Mucosa of stomach (tissue), 1 donor: Measurements from ENCODE around the gene CCR3.

ENCODE experiments used
- H3K27me3 ChIP-seq: one replicate; pipeline ENCODE4 v1.7.0; 2013; ENCODE audit warnings: mild to moderate bottlenecking, low read length; ENCODE audit not compliant: control insufficient read depth, insufficient read depth
- H3K36me3 ChIP-seq: one replicate; pipeline ENCODE4 v1.7.0; 2013; ENCODE audit warnings: low read length; ENCODE audit not compliant: control insufficient read depth, insufficient read depth
- H3K4me1 ChIP-seq: one replicate; pipeline ENCODE4 v1.7.0; 2013; ENCODE audit warnings: mild to moderate bottlenecking, low read length; ENCODE audit not compliant: control insufficient read depth, insufficient read depth
- H3K4me3 ChIP-seq: one replicate; pipeline ENCODE4 v1.7.0; 2013; ENCODE audit warnings: low read length
- H3K9ac ChIP-seq: one replicate; pipeline ENCODE4 v1.7.0; 2013; ENCODE audit warnings: mild to moderate bottlenecking, low read length, moderate library complexity
- H3K9me3 ChIP-seq: one replicate; pipeline ENCODE4 v1.7.0; 2013; ENCODE audit warnings: mild to moderate bottlenecking, low read length, moderate library complexity; ENCODE audit not compliant: control insufficient read depth
- donor health status: Pancreatic carcinoma.

Gene CCR3

GRCh38 chr3:46261926-46262594, 19.8 kb downstream of the CCR3 start:
- H3K4me3 ChIP-seq, result no peak overlapping the region
- H3K4me1 ChIP-seq, result no peaks in the 10 kb centered on the region
- no peaks in the 10 kb centered on the region for H3K27me3 ChIP-seq
- no peaks in the 10 kb centered on the region for H3K9me3 ChIP-seq
- no peaks in the 10 kb centered on the region for H3K36me3 ChIP-seq
- H3K9ac ChIP-seq, result no peak overlapping the region

- H3K36me3 ChIP-seq, result no peaks in the 10 kb centered on the region
- no peaks in the 10 kb centered on the region for H3K4me1 ChIP-seq
- no peaks in the 10 kb centered on the region for H3K27me3 ChIP-seq
- H3K9me3 ChIP-seq, result no peaks in the 10 kb centered on the region
- H3K9ac ChIP-seq, result no peak overlapping the region
- no peak overlapping the region for H3K4me3 ChIP-seq
These were observed 21.7 kb downstream of the CCR3 start for GRCh38 chr3:46264002-46264401.

GRCh38 chr3:46266598-46266997, 24.3 kb downstream of the CCR3 start:
- Histone ChIP-seq H3K4me1 (no peaks in the 10 kb centered on the region), H3K9ac (no peak overlapping the region), H3K36me3 (no peaks in the 10 kb centered on the region), H3K9me3 (no peaks in the 10 kb centered on the region), H3K4me3 (no peak overlapping the region), H3K27me3 (no peaks in the 10 kb centered on the region)

GRCh38 chr3:46269556-46269955, 27.3 kb downstream of the CCR3 start:
- Histone ChIP-seq H3K4me3 (no peak overlapping the region), H3K4me1 (no peaks in the 10 kb centered on the region), H3K27me3 (no peaks in the 10 kb centered on the region), H3K36me3 (no peaks in the 10 kb centered on the region), H3K9me3 (no peaks in the 10 kb centered on the region), H3K9ac (no peak overlapping the region)

GRCh38 chr3:46270474-46270873, 28.2 kb downstream of the CCR3 start:
- Histone ChIP-seq H3K9me3 (no peaks in the 10 kb centered on the region), H3K4me3 (no peak overlapping the region), H3K4me1 (no peaks in the 10 kb centered on the region), H3K9ac (no peak overlapping the region), H3K36me3 (no peaks in the 10 kb centered on the region), H3K27me3 (no peaks in the 10 kb centered on the region)

GRCh38 chr3:46271209-46271745, 29.0 kb downstream of the CCR3 start:
- no peaks in the 10 kb centered on the region for H3K4me1 ChIP-seq
- H3K4me3 ChIP-seq, result no peak overlapping the region
- no peaks in the 10 kb centered on the region for H3K9me3 ChIP-seq
- H3K36me3 ChIP-seq, result no peaks in the 10 kb centered on the region
- H3K9ac ChIP-seq, result no peak overlapping the region
- H3K27me3 ChIP-seq, result no peaks in the 10 kb centered on the region

- Histone ChIP-seq H3K36me3 (no peaks in the 10 kb centered on the region), H3K27me3 (no peaks in the 10 kb centered on the region), H3K9me3 (no peaks in the 10 kb centered on the region), H3K9ac (no peak overlapping the region), H3K4me1 (no peaks in the 10 kb centered on the region), H3K4me3 (no peak overlapping the region)
These were observed 29.8 kb downstream of the CCR3 start for GRCh38 chr3:46272028-46272451.

GRCh38 chr3:46276497-46277099, 34.3 kb downstream of the CCR3 start:
- Histone ChIP-seq H3K9me3 (no peaks in the 10 kb centered on the region), H3K36me3 (no peaks in the 10 kb centered on the region), H3K4me1 (no peaks in the 10 kb centered on the region), H3K9ac (no peak overlapping the region), H3K27me3 (no peaks in the 10 kb centered on the region), H3K4me3 (no peak overlapping the region)

- Histone ChIP-seq H3K36me3 (no peaks in the 10 kb centered on the region), H3K27me3 (no peaks in the 10 kb centered on the region), H3K4me1 (no peaks in the 10 kb centered on the region), H3K9me3 (no peaks in the 10 kb centered on the region), H3K9ac (no peak overlapping the region), H3K4me3 (no peak overlapping the region)
These were observed 35.2 kb downstream of the CCR3 start for GRCh38 chr3:46277476-46277875.

- Histone ChIP-seq H3K9ac (no peak overlapping the region), H3K36me3 (no peaks in the 10 kb centered on the region), H3K4me3 (no peak overlapping the region), H3K27me3 (no peaks in the 10 kb centered on the region), H3K4me1 (no peaks in the 10 kb centered on the region), H3K9me3 (no peaks in the 10 kb centered on the region)
These were observed 36.8 kb downstream of the CCR3 start for GRCh38 chr3:46278816-46279672.

- Histone ChIP-seq H3K27me3 (no peaks in the 10 kb centered on the region), H3K9me3 (no peaks in the 10 kb centered on the region), H3K36me3 (no peaks in the 10 kb centered on the region), H3K4me1 (no peaks in the 10 kb centered on the region), H3K9ac (no peak overlapping the region), H3K4me3 (no peak overlapping the region)
These were observed 38.0 kb downstream of the CCR3 start for GRCh38 chr3:46280105-46280797.
